NT2/D1 (cell line): Measurements from ENCODE around the gene ZFHX3.

Experiments used
- SUZ12 ChIP-seq: IDR thresholded peaks from 2 replicates; pipeline ENCODE4 v1.6.1; 2011; ENCODE audit not compliant: insufficient read length, insufficient read depth; ENCODE audit errors: extremely low read depth
- YY1 ChIP-seq: IDR thresholded peaks from 2 replicates; pipeline ENCODE4 v1.6.1; 2011; ENCODE audit not compliant: insufficient read length, insufficient read depth
- ZNF274 ChIP-seq: IDR thresholded peaks from 2 replicates; pipeline ENCODE4 v1.6.1; 2011; ENCODE audit warnings: mild to moderate bottlenecking, low read depth, low read length

DNA sequence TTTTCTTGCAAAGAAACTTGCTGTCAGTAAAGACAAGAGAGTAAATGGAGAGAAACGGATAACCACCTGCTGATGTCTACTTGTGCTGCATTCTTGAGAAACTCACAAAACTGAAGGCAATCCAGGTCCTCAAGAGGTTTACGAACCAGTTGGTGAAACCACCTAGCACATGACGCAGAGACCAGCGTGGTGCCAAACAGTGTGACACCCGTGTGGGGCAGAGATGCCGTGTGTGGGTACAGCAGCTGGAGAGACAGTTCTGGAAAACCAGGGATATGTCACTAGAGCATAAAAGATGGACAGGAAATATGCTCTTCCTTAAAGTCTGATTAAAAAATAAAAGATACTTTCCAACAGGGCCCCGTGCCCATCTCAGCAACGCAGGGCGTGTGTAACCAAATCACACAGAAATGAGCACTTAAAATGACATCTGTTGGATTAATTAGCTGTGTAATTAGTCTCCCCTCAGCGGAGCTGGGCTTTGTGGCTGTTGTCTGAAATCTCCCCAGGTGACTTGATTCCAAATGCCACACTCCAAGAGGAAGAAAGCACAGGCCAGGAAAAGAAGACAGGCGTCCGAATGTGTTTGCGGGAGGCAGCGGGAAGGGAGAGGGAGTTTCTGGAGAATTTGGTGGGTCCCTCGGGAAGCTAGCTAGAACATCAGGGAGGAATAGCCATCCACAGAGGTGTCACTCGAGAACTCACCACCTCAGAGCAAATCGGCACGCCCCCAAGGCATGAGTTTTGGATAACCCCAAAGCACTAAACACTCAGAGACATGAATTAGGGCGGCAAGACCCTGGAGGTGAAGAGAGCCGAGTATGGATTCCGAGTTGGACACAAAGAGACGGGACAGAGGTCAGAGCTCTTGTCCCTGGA is 109.8 kb downstream of the ZFHX3 start:
- no peak for TF ChIP-seq ZNF274
- no peak for TF ChIP-seq SUZ12
- TF ChIP-seq YY1, result no peak
